Measurements from ENCODE around the gene ZNF865. TPM values are rescaled to one million over a fixed set of nuclear protein-coding genes. Genes with fewer than 3 reads are reported as not detected.

ZNF865 gene
- total RNA-seq, 5 donors from 2014 or later (not counting 1 experiment from before 2014, with no cell fraction given): 16.3 to 29.4 (median 27.3) TPM

GRCh38 chr19:55643003-55643886 is 37.8 kb downstream of the ZNF865 start, which contains the start of gene ZNF581:
Gene ZNF581, plus strand, starts transcription at chr19:55643649. Its CDS starts 923 bp downstream, at chr19:55644572.
- peak within 1 kb of the TSS; percentile 83 to 90 (median 88) for H3K4me3 Mint-ChIP-seq
- Histone ChIP-seq H3K4me1 (ENCODE audit: control insufficient read depth in 1 of 2, extremely low read depth in 1 of 2, insufficient read depth in 2 of 2, low read length in 2 of 2) (peaks cover 22 to 72% of the 10 kb centered on the region in 2 experiments), H3K27ac (ENCODE audit: low read length) (peak within 1 kb of the TSS; percentile 84), H3K27me3 (replicated peaks in 1 of 2; ENCODE audit: control insufficient read depth in 2 of 2, extremely low read depth in 1 of 2, insufficient read depth in 2 of 2, low read length in 1 of 2) (no peaks in the 10 kb centered on the region), H3K9me3 (no peaks in the 10 kb centered on the region), H3K4me3 (ENCODE audit: control insufficient read depth in 1 of 2, extremely low read depth in 1 of 2, low read length in 1 of 2) (peak within 1 kb of the TSS; percentile 66 to 86), H3K36me3 (ENCODE audit: control insufficient read depth in 2 of 2, extremely low read depth in 1 of 2, insufficient read depth in 1 of 2, low read length in 1 of 2) (peaks cover 10 to 13% of the 10 kb centered on the region in 2 donors)
- H3K36me3 Mint-ChIP-seq: peaks cover 8% of the 10 kb centered on the region
- DNase-seq: peak; percentile 55 to 89 (median 70)
- H3K9me3 Mint-ChIP-seq: no peaks in the 10 kb centered on the region
- WGBS (ENCODE audit: insufficient coverage): 0% methylated on average over 21 of the region's 56 CpGs
- peaks cover 50 to 64% (median 59%) of the 10 kb centered on the region in 3 donors for H3K4me1 Mint-ChIP-seq
- peak; percentile 49 to 58 (median 54) for ATAC-seq (replicated peaks in 1 of 4)
- POLR2A ChIA-PET: no interaction called here
- H3K27me3 Mint-ChIP-seq: peaks cover 0 to 2% of the 10 kb centered on the region in 2 donors
- CTCF ChIA-PET: interaction anchor here in 1 of 2 donors (1.5 to 1.7 kb wide), 2 partner anchors 10 to 11 kb away, joined by 4 read pairs; partner anchors contain the start of gene U2AF2
- H3K27ac Mint-ChIP-seq: peak within 1 kb of the TSS; percentile 96 to 98

- Histone ChIP-seq H3K4me1 (ENCODE audit: control insufficient read depth in 1 of 2, extremely low read depth in 1 of 2, insufficient read depth in 2 of 2, low read length in 2 of 2) (peaks cover 22 to 77% of the 10 kb centered on the region in 2 experiments), H3K27me3 (replicated peaks in 1 of 2; ENCODE audit: control insufficient read depth in 2 of 2, extremely low read depth in 1 of 2, insufficient read depth in 2 of 2, low read length in 1 of 2) (peaks cover 0 to 4% of the 10 kb centered on the region in 2 experiments), H3K4me3 (ENCODE audit: control insufficient read depth in 1 of 2, extremely low read depth in 1 of 2, low read length in 1 of 2) (peak overlapping the region; percentile 66 to 86), H3K36me3 (ENCODE audit: control insufficient read depth in 2 of 2, extremely low read depth in 1 of 2, insufficient read depth in 1 of 2, low read length in 1 of 2) (peaks cover 10 to 11% of the 10 kb centered on the region in 2 donors), H3K9me3 (no peaks in the 10 kb centered on the region), H3K27ac (ENCODE audit: low read length) (peak overlapping the region; percentile 84)
- H3K9me3 Mint-ChIP-seq: no peaks in the 10 kb centered on the region
- ATAC-seq (replicated peaks in 1 of 4): no peak
- peaks cover 0 to 2% of the 10 kb centered on the region in 2 donors for H3K27me3 Mint-ChIP-seq
- no peak for DNase-seq
- ChIA-PET CTCF (no interaction called here), POLR2A (no interaction called here)
- WGBS (ENCODE audit: insufficient coverage): 2% methylated on average over 15 of the region's 15 CpGs
- H3K4me3 Mint-ChIP-seq: peak overlapping the region; percentile 83 to 90 (median 88)
- peak overlapping the region; percentile 84 to 96 for H3K27ac Mint-ChIP-seq
- H3K36me3 Mint-ChIP-seq: peaks cover 8% of the 10 kb centered on the region
- peaks cover 54 to 65% (median 60%) of the 10 kb centered on the region in 3 donors for H3K4me1 Mint-ChIP-seq
Measured at GRCh38 chr19:55643887-55644176, 38.4 kb downstream of the ZNF865 start.

GRCh38 chr19:55644191-55644833 is 38.9 kb downstream of the ZNF865 start:
- Mint-ChIP-seq H3K9me3 (no peaks in the 10 kb centered on the region), H3K4me3 (peak overlapping the region; percentile 83 to 90 (median 88)), H3K4me1 (peaks cover 54 to 62% (median 56%) of the 10 kb centered on the region in 3 donors), H3K27me3 (peaks cover 0 to 2% of the 10 kb centered on the region in 2 donors), H3K27ac (peak overlapping the region; percentile 84 to 96), H3K36me3 (peaks cover 4% of the 10 kb centered on the region)
- Histone ChIP-seq H3K4me1 (ENCODE audit: control insufficient read depth in 1 of 2, extremely low read depth in 1 of 2, insufficient read depth in 2 of 2, low read length in 2 of 2) (peaks cover 22 to 77% of the 10 kb centered on the region in 2 experiments), H3K4me3 (ENCODE audit: control insufficient read depth in 1 of 2, extremely low read depth in 1 of 2, low read length in 1 of 2) (peak overlapping the region; percentile 66 to 86), H3K27ac (ENCODE audit: low read length) (peak overlapping the region; percentile 84), H3K36me3 (ENCODE audit: control insufficient read depth in 2 of 2, extremely low read depth in 1 of 2, insufficient read depth in 1 of 2, low read length in 1 of 2) (peaks cover 10 to 11% of the 10 kb centered on the region in 2 donors), H3K27me3 (replicated peaks in 1 of 2; ENCODE audit: control insufficient read depth in 2 of 2, extremely low read depth in 1 of 2, insufficient read depth in 2 of 2, low read length in 1 of 2) (peaks cover 0 to 5% of the 10 kb centered on the region in 2 experiments), H3K9me3 (no peaks in the 10 kb centered on the region)
- ATAC-seq (replicated peaks in 1 of 4) (no peak), DNase-seq (no peak)
- CTCF ChIA-PET: interaction anchor here in 1 of 2 donors (0.6 kb wide), 1 partner anchor 9 kb away, joined by 4 read pairs; no protein-coding TSS in a partner anchor
- WGBS (ENCODE audit: insufficient coverage): 58% methylated on average over 10 of the region's 12 CpGs
- POLR2A ChIA-PET: no interaction called here

GRCh38 chr19:55644842-55645511 is 39.5 kb downstream of the ZNF865 start:
- no peak overlapping the region for H3K4me3 ChIP-seq (ENCODE audit: control insufficient read depth in 1 of 2, extremely low read depth in 1 of 2, low read length in 1 of 2)
- peaks cover 22 to 74% of the 10 kb centered on the region in 2 experiments for H3K4me1 ChIP-seq (ENCODE audit: control insufficient read depth in 1 of 2, extremely low read depth in 1 of 2, insufficient read depth in 2 of 2, low read length in 2 of 2)
- ChIA-PET CTCF (interaction anchor here in 1 of 2 donors (0.6 kb wide), 1 partner anchor 8 kb away, joined by 4 read pairs; no protein-coding TSS in a partner anchor), POLR2A (no interaction called here)
- DNase-seq (no peak), ATAC-seq (replicated peaks in 1 of 4) (no peak)
- peaks cover 0 to 2% of the 10 kb centered on the region in 2 donors for H3K27me3 Mint-ChIP-seq
- no peak overlapping the region for H3K27ac Mint-ChIP-seq
- WGBS (ENCODE audit: insufficient coverage): 95% methylated on average over 21 of the region's 28 CpGs
- peaks cover 4% of the 10 kb centered on the region for H3K36me3 Mint-ChIP-seq
- peak overlapping the region; percentile 83 to 90 (median 88) for H3K4me3 Mint-ChIP-seq
- H3K36me3 ChIP-seq (ENCODE audit: control insufficient read depth in 2 of 2, extremely low read depth in 1 of 2, insufficient read depth in 1 of 2, low read length in 1 of 2): peaks cover 10 to 11% of the 10 kb centered on the region in 2 donors
- H3K9me3 Mint-ChIP-seq: no peaks in the 10 kb centered on the region
- H3K27me3 ChIP-seq (replicated peaks in 1 of 2; ENCODE audit: control insufficient read depth in 2 of 2, extremely low read depth in 1 of 2, insufficient read depth in 2 of 2, low read length in 1 of 2): peaks cover 0 to 8% of the 10 kb centered on the region in 2 experiments
- H3K27ac ChIP-seq (ENCODE audit: low read length): no peak overlapping the region
- no peaks in the 10 kb centered on the region for H3K9me3 ChIP-seq
- H3K4me1 Mint-ChIP-seq: peaks cover 57 to 61% (median 59%) of the 10 kb centered on the region in 3 donors

GRCh38 chr19:55645512-55645881 is 40.0 kb downstream of the ZNF865 start:
- Mint-ChIP-seq H3K9me3 (no peaks in the 10 kb centered on the region), H3K27ac (no peak overlapping the region), H3K4me1 (peaks cover 56 to 61% (median 60%) of the 10 kb centered on the region in 3 donors), H3K4me3 (peak overlapping the region; percentile 51 to 64 (median 55)), H3K27me3 (peaks cover 0 to 2% of the 10 kb centered on the region in 2 donors), H3K36me3 (peaks cover 4% of the 10 kb centered on the region)
- ChIA-PET POLR2A (no interaction called here), CTCF (no interaction called here)
- no peak overlapping the region for H3K4me3 ChIP-seq (ENCODE audit: control insufficient read depth in 1 of 2, extremely low read depth in 1 of 2, low read length in 1 of 2)
- H3K4me1 ChIP-seq (ENCODE audit: control insufficient read depth in 1 of 2, extremely low read depth in 1 of 2, insufficient read depth in 2 of 2, low read length in 2 of 2): peaks cover 22 to 69% of the 10 kb centered on the region in 2 experiments
- no CpG with 5 or more reads among the region's 5 CpGs for WGBS (ENCODE audit: insufficient coverage)
- H3K9me3 ChIP-seq: no peaks in the 10 kb centered on the region
- no peak for ATAC-seq (replicated peaks in 1 of 4)
- no peak for DNase-seq
- H3K27me3 ChIP-seq (replicated peaks in 1 of 2; ENCODE audit: control insufficient read depth in 2 of 2, extremely low read depth in 1 of 2, insufficient read depth in 2 of 2, low read length in 1 of 2): peaks cover 0 to 9% of the 10 kb centered on the region in 2 experiments
- H3K27ac ChIP-seq (ENCODE audit: low read length): no peak overlapping the region
- peaks cover 10 to 11% of the 10 kb centered on the region in 2 donors for H3K36me3 ChIP-seq (ENCODE audit: control insufficient read depth in 2 of 2, extremely low read depth in 1 of 2, insufficient read depth in 1 of 2, low read length in 1 of 2)
